Memory B cell (primary cell): ENCODE data around the gene EHMT1.

Experiments
- ATAC-seq: fragments of 150-1000 bp; cut with Tn5 transposase; 2 replicates; pipeline ENCODE4 v1.10.0; 2021; ENCODE audit warnings: low read depth, mild to moderate bottlenecking, moderate library complexity
- DNase-seq, 2 donors: peaks; one replicate each; pipeline ENCODE4 v3.0.0; 2022; ENCODE audit warnings: low spot score in 2 of 2
- H3K27ac Mint-ChIP-seq: one replicate; pipeline ENCODE4 v1.8.0; 2022; ENCODE audit warnings: mild to moderate bottlenecking, moderate library complexity, mixed read lengths
- H3K27me3 Mint-ChIP-seq: one replicate; pipeline ENCODE4 v1.8.0; 2022; ENCODE audit warnings: mixed read lengths
- H3K36me3 Mint-ChIP-seq: one replicate; pipeline ENCODE4 v1.8.0; 2022; ENCODE audit warnings: mild to moderate bottlenecking, mixed read lengths
- H3K4me1 Mint-ChIP-seq: one replicate; pipeline ENCODE4 v1.8.0; 2022; ENCODE audit warnings: mixed read lengths
- H3K4me3 Mint-ChIP-seq: one replicate; pipeline ENCODE4 v1.8.0; 2022; ENCODE audit warnings: mild to moderate bottlenecking, moderate library complexity, mixed read lengths
- H3K9me3 Mint-ChIP-seq: one replicate; pipeline ENCODE4 v1.8.0; 2022; ENCODE audit warnings: mixed read lengths

The EHMT1 gene

GRCh38 chr9:137638680-137639079, 19.9 kb downstream of the EHMT1 start:
- Mint-ChIP-seq H3K4me1 (peaks cover 34% of the 10 kb centered on the region), H3K27ac (peak overlapping the region; percentile 75), H3K27me3 (no peaks in the 10 kb centered on the region), H3K4me3 (peak overlapping the region; percentile 49), H3K36me3 (peaks cover 13% of the 10 kb centered on the region), H3K9me3 (no peaks in the 10 kb centered on the region)
- ATAC-seq = no peak
- DNase-seq = no peak

- ATAC-seq (peak; percentile 88), DNase-seq (no peak)
- Mint-ChIP-seq H3K36me3 (peaks cover 17% of the 10 kb centered on the region), H3K4me3 (peak overlapping the region; percentile 64), H3K27me3 (no peaks in the 10 kb centered on the region), H3K27ac (peak overlapping the region; percentile 63), H3K4me1 (peaks cover 32% of the 10 kb centered on the region), H3K9me3 (no peaks in the 10 kb centered on the region)
Observed at GRCh38 chr9:137639303-137640051, 20.7 kb downstream of the EHMT1 start.

DNA sequence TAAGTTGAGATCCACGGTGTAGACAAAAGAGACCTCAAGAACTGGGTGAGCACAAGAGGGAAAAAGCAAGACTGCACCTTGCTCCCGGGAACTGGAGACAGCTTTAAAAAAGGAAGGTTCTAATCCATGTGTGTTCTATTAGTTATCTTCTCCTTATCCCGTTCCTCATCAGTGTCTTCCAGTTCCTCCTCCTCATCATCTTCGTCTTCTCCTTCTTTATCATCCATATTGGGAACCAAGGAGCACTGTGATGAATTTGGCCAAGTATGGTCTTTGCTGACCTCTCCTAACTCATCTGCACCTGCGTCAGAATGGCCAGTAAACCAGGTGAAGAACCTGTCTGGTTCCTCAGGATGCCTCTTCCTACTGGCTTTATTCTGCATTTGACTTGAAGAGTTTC, 22.1 kb downstream of the EHMT1 start:
- H3K27me3 Mint-ChIP-seq = no peaks in the 10 kb centered on the region
- H3K27ac Mint-ChIP-seq = peak overlapping the region; percentile 28
- H3K36me3 Mint-ChIP-seq = peaks cover 17% of the 10 kb centered on the region
- no peak overlapping the region for H3K4me3 Mint-ChIP-seq
- no peaks in the 10 kb centered on the region for H3K9me3 Mint-ChIP-seq
- ATAC-seq = no peak
- DNase-seq = no peak
- H3K4me1 Mint-ChIP-seq = peaks cover 32% of the 10 kb centered on the region

GRCh38 chr9:137642118-137642601, 23.4 kb downstream of the EHMT1 start:
- H3K4me1 Mint-ChIP-seq = peaks cover 36% of the 10 kb centered on the region
- H3K27me3 Mint-ChIP-seq = no peaks in the 10 kb centered on the region
- peaks cover 22% of the 10 kb centered on the region for H3K36me3 Mint-ChIP-seq
- H3K27ac Mint-ChIP-seq = no peak overlapping the region
- H3K4me3 Mint-ChIP-seq = no peak overlapping the region
- ATAC-seq = no peak
- no peaks in the 10 kb centered on the region for H3K9me3 Mint-ChIP-seq
- no peak for DNase-seq

- no peak for ATAC-seq
- Mint-ChIP-seq H3K27me3 (no peaks in the 10 kb centered on the region), H3K36me3 (peaks cover 27% of the 10 kb centered on the region), H3K4me1 (peaks cover 38% of the 10 kb centered on the region), H3K27ac (no peak overlapping the region), H3K9me3 (no peaks in the 10 kb centered on the region), H3K4me3 (no peak overlapping the region)
- DNase-seq = no peak
Observed at GRCh38 chr9:137642892-137643291, 24.1 kb downstream of the EHMT1 start.

- Mint-ChIP-seq H3K9me3 (no peaks in the 10 kb centered on the region), H3K27me3 (no peaks in the 10 kb centered on the region), H3K4me1 (peaks cover 38% of the 10 kb centered on the region), H3K27ac (no peak overlapping the region), H3K4me3 (no peak overlapping the region), H3K36me3 (peaks cover 31% of the 10 kb centered on the region)
- DNase-seq (no peak), ATAC-seq (no peak)
Observed at GRCh38 chr9:137643921-137644320, 25.1 kb downstream of the EHMT1 start.

DNA sequence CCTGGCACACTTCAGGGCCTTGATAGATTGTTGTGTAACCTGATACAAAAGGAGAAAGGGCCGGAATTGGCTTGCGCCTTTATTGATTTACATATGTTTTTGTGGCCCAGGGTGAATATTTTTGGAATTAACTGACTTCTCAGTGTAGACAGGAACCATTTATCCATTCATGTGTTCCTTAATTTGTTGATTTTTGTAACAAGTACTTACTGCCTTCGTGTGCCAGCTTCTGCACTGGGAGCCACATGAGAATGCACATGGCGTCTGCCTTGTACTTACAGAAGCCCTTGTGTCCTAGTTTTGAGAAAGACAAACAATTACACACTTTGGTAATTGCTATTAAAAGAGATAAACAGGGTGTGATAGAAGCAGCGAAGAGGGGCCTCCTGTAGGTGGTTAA, 26.4 kb downstream of the EHMT1 start:
- H3K9me3 Mint-ChIP-seq = no peaks in the 10 kb centered on the region
- peaks cover 37% of the 10 kb centered on the region for H3K36me3 Mint-ChIP-seq
- no peak overlapping the region for H3K4me3 Mint-ChIP-seq
- DNase-seq = no peak
- no peak overlapping the region for H3K27ac Mint-ChIP-seq
- ATAC-seq = no peak
- no peaks in the 10 kb centered on the region for H3K27me3 Mint-ChIP-seq
- peaks cover 36% of the 10 kb centered on the region for H3K4me1 Mint-ChIP-seq

- DNase-seq = no peak
Observed at GRCh38 chr9:137646341-137646740, 27.5 kb downstream of the EHMT1 start.

GRCh38 chr9:137647096-137647714, 28.4 kb downstream of the EHMT1 start:
- Mint-ChIP-seq H3K9me3 (no peaks in the 10 kb centered on the region), H3K27ac (no peak overlapping the region), H3K36me3 (peaks cover 39% of the 10 kb centered on the region), H3K4me1 (peaks cover 31% of the 10 kb centered on the region), H3K4me3 (no peak overlapping the region), H3K27me3 (no peaks in the 10 kb centered on the region)
- no peak for ATAC-seq
- DNase-seq = no peak

More at GRCh38 chr9:137646341-137646740, 27.5 kb downstream of the EHMT1 start:
- H3K4me3 Mint-ChIP-seq = no peak overlapping the region
- H3K36me3 Mint-ChIP-seq = peaks cover 43% of the 10 kb centered on the region
- H3K9me3 Mint-ChIP-seq = no peaks in the 10 kb centered on the region
- ATAC-seq = no peak
- peaks cover 36% of the 10 kb centered on the region for H3K4me1 Mint-ChIP-seq
- H3K27me3 Mint-ChIP-seq = no peaks in the 10 kb centered on the region
- H3K27ac Mint-ChIP-seq = no peak overlapping the region

- DNase-seq (no peak), ATAC-seq (no peak)
- peaks cover 38% of the 10 kb centered on the region for H3K36me3 Mint-ChIP-seq
- no peaks in the 10 kb centered on the region for H3K9me3 Mint-ChIP-seq
- no peak overlapping the region for H3K27ac Mint-ChIP-seq
- no peak overlapping the region for H3K4me3 Mint-ChIP-seq
- H3K27me3 Mint-ChIP-seq = no peaks in the 10 kb centered on the region
- peaks cover 31% of the 10 kb centered on the region for H3K4me1 Mint-ChIP-seq
Observed at GRCh38 chr9:137648396-137648795, 29.6 kb downstream of the EHMT1 start.

DNA sequence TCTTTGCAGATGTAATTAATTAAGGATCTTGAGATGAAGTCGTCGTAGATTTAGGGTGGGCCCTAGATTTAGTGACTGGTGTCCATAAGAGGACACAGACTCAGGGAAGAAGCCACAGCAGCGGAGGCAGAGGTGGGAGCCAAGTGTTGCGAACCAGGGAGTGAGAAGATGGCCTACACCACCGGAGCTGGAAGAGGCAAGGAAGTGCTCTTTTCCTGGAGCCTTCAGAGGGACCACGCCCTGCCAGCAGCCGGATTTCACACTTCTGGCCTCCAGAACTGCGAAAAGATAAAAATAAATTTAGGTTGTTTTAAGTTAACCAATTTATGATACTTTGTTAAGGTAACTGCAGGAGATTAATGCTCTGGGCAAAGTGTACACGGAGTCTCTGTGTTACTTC, 30.7 kb downstream of the EHMT1 start:
- ATAC-seq (no peak), DNase-seq (no peak)
- H3K4me3 Mint-ChIP-seq = no peak overlapping the region
- no peaks in the 10 kb centered on the region for H3K9me3 Mint-ChIP-seq
- peaks cover 32% of the 10 kb centered on the region for H3K36me3 Mint-ChIP-seq
- peaks cover 28% of the 10 kb centered on the region for H3K4me1 Mint-ChIP-seq
- no peak overlapping the region for H3K27ac Mint-ChIP-seq
- no peaks in the 10 kb centered on the region for H3K27me3 Mint-ChIP-seq

- Mint-ChIP-seq H3K4me3 (no peak overlapping the region), H3K4me1 (peaks cover 28% of the 10 kb centered on the region), H3K36me3 (peaks cover 33% of the 10 kb centered on the region), H3K9me3 (no peaks in the 10 kb centered on the region), H3K27me3 (no peaks in the 10 kb centered on the region), H3K27ac (no peak overlapping the region)
- ATAC-seq (peak; percentile 62), DNase-seq (no peak)
Observed at GRCh38 chr9:137650259-137650658, 31.5 kb downstream of the EHMT1 start.

- ATAC-seq = no peak
- H3K36me3 Mint-ChIP-seq = peaks cover 35% of the 10 kb centered on the region
- H3K9me3 Mint-ChIP-seq = no peaks in the 10 kb centered on the region
- peaks cover 30% of the 10 kb centered on the region for H3K4me1 Mint-ChIP-seq
- no peak for DNase-seq
- no peak overlapping the region for H3K4me3 Mint-ChIP-seq
- no peak overlapping the region for H3K27ac Mint-ChIP-seq
- no peaks in the 10 kb centered on the region for H3K27me3 Mint-ChIP-seq
Observed at GRCh38 chr9:137650779-137651178, 32.0 kb downstream of the EHMT1 start.

- no peak overlapping the region for H3K27ac Mint-ChIP-seq
Observed at GRCh38 chr9:137656416-137656815, 37.6 kb downstream of the EHMT1 start.

More at GRCh38 chr9:137656416-137656815, 37.6 kb downstream of the EHMT1 start:
- Mint-ChIP-seq H3K36me3 (peaks cover 12% of the 10 kb centered on the region), H3K4me3 (no peak overlapping the region), H3K4me1 (peaks cover 16% of the 10 kb centered on the region), H3K9me3 (no peaks in the 10 kb centered on the region), H3K27me3 (no peaks in the 10 kb centered on the region)
- DNase-seq (no peak), ATAC-seq (no peak)
